ENCODE measurements around the gene TMEM81.

TMEM81 gene

DNA sequence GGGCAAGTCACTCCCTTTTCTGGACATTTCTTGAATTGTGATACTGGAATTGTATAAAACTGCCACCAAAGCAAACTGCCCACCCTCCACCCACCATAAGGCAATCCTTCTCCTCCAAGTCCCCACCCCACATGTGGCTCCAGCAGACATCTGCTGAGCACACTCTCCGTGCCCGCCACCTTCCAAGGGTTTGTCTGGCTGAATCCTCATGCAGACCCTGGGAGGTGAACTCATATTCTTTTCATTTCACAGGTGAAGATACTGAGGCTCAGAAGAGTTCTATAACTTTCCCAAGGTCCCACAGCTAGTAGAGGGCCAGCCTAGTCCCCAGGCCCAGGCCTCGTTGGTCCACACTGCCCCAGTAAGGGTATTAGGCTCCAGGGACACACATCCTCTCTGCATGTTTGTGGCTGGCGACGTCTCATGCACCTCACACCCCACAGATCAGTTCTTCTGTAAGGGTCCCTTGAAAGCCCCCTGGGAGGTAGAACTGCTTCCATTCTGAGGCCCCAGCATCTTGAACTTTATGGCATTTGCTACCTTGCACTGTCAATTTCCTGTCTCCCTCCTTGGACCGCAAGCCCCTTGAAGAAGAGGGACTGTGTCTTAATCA lies 27.2 kb downstream of the TMEM81 start:
- TF ChIP-seq, protein P1, sequence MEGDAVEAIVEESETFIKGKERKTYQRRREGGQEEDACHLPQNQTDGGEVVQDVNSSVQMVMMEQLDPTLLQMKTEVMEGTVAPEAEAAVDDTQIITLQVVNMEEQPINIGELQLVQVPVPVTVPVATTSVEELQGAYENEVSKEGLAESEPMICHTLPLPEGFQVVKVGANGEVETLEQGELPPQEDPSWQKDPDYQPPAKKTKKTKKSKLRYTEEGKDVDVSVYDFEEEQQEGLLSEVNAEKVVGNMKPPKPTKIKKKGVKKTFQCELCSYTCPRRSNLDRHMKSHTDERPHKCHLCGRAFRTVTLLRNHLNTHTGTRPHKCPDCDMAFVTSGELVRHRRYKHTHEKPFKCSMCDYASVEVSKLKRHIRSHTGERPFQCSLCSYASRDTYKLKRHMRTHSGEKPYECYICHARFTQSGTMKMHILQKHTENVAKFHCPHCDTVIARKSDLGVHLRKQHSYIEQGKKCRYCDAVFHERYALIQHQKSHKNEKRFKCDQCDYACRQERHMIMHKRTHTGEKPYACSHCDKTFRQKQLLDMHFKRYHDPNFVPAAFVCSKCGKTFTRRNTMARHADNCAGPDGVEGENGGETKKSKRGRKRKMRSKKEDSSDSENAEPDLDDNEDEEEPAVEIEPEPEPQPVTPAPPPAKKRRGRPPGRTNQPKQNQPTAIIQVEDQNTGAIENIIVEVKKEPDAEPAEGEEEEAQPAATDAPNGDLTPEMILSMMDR (IDR thresholded peaks at IDR 0.05; ENCODE audit: low read length, missing control alignments), result no peak
- no peak overlapping the region for H3K4me3 ChIP-seq (replicated peaks; ENCODE audit: low read depth, low read length)
- DNase-seq (ENCODE audit: low read depth), result no peak

DNA sequence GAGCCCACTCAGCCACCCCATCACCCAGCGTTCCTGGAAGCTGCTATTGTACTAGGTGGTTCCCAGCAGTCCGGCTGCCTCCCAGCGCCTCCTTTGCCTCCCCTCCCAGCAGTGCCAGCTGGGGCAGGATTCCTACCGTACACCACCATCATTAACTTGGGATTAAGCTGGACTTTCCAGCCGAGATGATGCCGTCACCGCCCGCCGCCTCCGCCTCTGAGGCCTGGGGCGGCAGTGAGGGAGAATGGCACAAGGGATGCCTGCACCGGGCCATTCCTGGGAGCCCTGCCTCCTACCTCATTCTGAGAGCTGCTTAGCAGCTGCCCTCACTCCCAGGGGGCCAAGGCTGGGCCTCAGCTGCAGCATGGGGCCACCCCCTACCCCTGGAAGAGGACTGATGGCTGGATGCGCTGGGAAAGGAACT lies 28.1 kb downstream of the TMEM81 start:
- TF ChIP-seq, protein P1 (IDR thresholded peaks at IDR 0.05; ENCODE audit: low read length, missing control alignments), result no peak
- no peak for DNase-seq (ENCODE audit: low read depth)
- no peak overlapping the region for H3K4me3 ChIP-seq (replicated peaks; ENCODE audit: low read depth, low read length)

DNA sequence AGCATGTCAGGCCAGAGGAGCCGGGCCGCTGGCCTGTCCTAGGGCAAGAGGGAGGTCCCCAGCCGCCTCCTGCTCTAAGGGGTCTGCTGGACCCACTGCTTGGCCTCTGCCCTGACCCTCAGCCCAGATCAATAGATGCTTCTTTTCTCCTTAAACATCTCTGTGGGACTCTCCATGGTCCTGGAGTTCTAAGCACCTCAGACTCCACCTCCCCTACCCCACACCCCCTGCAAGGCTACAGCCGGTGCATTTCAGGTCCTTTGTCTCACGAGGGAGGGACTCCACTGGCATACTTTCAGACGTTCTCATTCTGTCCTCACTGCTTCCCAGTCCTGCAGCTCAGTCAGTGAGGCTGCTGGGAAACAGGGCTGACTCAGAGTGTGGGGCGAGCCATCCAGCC lies 30.2 kb downstream of the TMEM81 start:
- DNase-seq (ENCODE audit: low read depth), result no peak
- TF ChIP-seq, protein P1 (IDR thresholded peaks at IDR 0.05; ENCODE audit: low read length, missing control alignments), result no peak

DNA sequence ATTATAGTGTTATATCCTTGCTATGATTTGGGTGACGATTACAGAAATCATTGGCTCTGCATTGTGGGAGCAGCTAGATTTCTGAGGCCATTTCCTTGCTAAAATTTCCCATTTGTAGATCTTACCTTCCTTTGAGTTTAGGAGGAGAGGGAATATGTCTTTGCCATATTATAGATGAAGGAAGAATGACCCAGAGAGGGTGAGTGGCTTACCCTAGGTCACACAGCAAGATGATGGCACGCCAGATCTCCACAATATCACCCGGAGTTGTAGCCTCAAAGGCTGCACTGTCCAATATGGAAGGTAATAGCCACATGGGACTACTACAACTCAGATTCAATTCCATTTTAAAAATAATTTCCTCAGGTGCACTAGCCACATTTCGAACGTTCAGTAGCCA lies 31.0 kb downstream of the TMEM81 start:
- H3K4me3 ChIP-seq (replicated peaks; ENCODE audit: low read depth, low read length), result no peak overlapping the region
- TF ChIP-seq, protein P1 (IDR thresholded peaks at IDR 0.05; ENCODE audit: low read length, missing control alignments), result no peak
- DNase-seq (ENCODE audit: low read depth), result no peak

More for the DNA sequence above, 30.2 kb downstream of the TMEM81 start:
- H3K4me3 ChIP-seq (replicated peaks; ENCODE audit: low read depth, low read length), result no peak overlapping the region

DNA sequence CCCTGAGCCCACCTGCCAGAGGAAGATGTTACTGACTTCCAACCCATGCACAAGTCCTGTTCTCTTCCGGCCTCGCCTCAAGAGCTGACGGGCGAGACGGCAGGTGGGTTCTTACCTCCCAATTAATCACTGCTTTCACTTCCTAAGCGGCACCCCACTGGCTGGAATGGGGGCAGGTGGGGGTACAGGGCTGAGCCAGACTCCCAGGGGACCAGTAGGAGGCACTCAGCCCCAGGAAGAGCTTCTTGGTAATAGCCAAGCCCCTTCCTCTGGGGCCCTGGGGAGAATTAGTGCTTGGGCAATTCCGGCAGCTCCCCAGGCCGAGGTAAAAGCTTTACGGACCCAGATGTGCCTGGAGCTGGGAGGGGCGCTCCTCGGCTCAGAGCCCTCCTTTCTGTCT lies 31.6 kb downstream of the TMEM81 start:
- H3K4me3 ChIP-seq (replicated peaks; ENCODE audit: low read depth, low read length), result no peak overlapping the region
- TF ChIP-seq, protein P1 (IDR thresholded peaks at IDR 0.05; ENCODE audit: low read length, missing control alignments), result no peak
- no peak for DNase-seq (ENCODE audit: low read depth)

DNA sequence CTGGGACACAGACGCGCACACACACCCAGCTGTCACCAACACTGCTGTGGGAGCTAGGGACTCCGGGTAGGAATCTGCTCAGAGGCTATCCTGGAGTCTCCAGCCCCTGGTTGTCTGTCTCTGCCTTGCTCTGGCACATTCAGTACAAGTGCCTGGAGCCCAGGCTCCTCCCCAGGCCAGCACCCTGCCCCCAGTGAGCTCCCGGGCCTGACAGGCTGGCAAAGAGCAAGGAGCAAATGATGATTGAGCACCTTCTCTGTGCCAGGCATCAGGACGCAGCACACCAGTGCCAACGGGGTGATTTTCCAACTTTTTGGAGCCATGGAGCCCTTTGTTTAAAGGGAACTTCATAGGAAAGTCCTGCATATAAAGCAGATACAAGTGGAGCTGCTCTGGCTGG lies 34.8 kb downstream of the TMEM81 start:
- no peak overlapping the region for H3K4me3 ChIP-seq (replicated peaks; ENCODE audit: low read depth, low read length)
- DNase-seq (ENCODE audit: low read depth), result no peak
- TF ChIP-seq, protein P1 (IDR thresholded peaks at IDR 0.05; ENCODE audit: low read length, missing control alignments), result no peak

DNA sequence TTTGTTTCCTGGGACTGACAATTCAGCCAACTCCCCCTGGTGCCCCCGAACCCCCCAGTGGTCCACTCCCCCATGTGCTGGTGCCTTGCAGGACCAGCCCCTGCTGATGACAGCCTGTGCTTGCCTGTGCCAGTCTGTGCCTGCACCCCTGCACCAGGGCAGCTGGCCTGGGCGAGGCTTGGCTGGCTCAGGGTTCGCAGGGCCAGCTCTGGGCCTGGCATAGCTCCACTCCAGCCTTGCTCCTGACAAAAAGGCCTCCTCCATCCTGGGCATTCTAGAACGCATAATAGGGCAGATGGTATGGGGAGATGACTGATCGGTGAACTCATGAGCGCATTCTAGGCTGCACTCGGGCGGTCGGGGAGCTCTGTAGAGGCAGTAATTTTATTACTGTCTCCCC lies 35.9 kb downstream of the TMEM81 start:
- no peak for DNase-seq (ENCODE audit: low read depth)
- TF ChIP-seq, protein P1 (IDR thresholded peaks at IDR 0.05; ENCODE audit: low read length, missing control alignments), result no peak

More for the DNA sequence above, 35.9 kb downstream of the TMEM81 start:
- no peak overlapping the region for H3K4me3 ChIP-seq (replicated peaks; ENCODE audit: low read depth, low read length)

Measured in fibroblast of pulmonary artery (primary cell).